Trophoblast cell (in vitro differentiated cells and primary cell): Measurements from ENCODE around the gene TCAF1.

Source experiments
- DNase-seq, 2 donors: peaks; one replicate each; pipeline ENCODE4 v3.0.0-alpha.2; 2016
- H2AFZ ChIP-seq: 2 replicates; pipeline ENCODE4 v1.6.1; 2013; ENCODE audit warnings: low read length, moderate library complexity, mild to moderate bottlenecking; ENCODE audit not compliant: insufficient read depth, poor library complexity
- H2AK5ac ChIP-seq: 2 replicates; pipeline ENCODE4 v1.6.1; 2013; ENCODE audit warnings: mild to moderate bottlenecking, low read length
- H2BK120ac ChIP-seq: 2 replicates; pipeline ENCODE4 v1.6.1; 2013; ENCODE audit warnings: low read length, mild to moderate bottlenecking, moderate library complexity; ENCODE audit not compliant: insufficient read depth, poor library complexity
- H2BK12ac ChIP-seq: 2 replicates; pipeline ENCODE4 v1.6.1; 2013; ENCODE audit warnings: mild to moderate bottlenecking, low read length, moderate library complexity
- H2BK5ac ChIP-seq: 2 replicates; pipeline ENCODE4 v1.6.1; 2013; ENCODE audit warnings: low read length, low read depth, moderate library complexity, mild to moderate bottlenecking; ENCODE audit not compliant: poor library complexity
- H3K14ac ChIP-seq: 2 replicates; pipeline ENCODE4 v1.6.1; 2013; ENCODE audit warnings: mild to moderate bottlenecking, low read length
- H3K18ac ChIP-seq: 2 replicates; pipeline ENCODE4 v1.6.1; 2013; ENCODE audit warnings: mild to moderate bottlenecking, low read length
- H3K23ac ChIP-seq: 2 replicates; pipeline ENCODE4 v1.6.1; 2013; ENCODE audit warnings: low read length
- H3K27ac ChIP-seq: 2 replicates; pipeline ENCODE4 v1.5.1; 2013; ENCODE audit warnings: low read depth, mild to moderate bottlenecking, inconsistent platforms, low read length, moderate library complexity
- H3K27me3 ChIP-seq: 2 replicates; pipeline ENCODE4 v1.6.1; 2013; ENCODE audit warnings: inconsistent platforms, mild to moderate bottlenecking, low read length, moderate library complexity; ENCODE audit not compliant: insufficient read depth
- H3K36me3 ChIP-seq, 2 experiments: 1 replicate in 1 of 2; 2 replicates in 1 of 2; pipeline ENCODE4 v1.6.1; 2013; ENCODE audit warnings: low read length in 2 of 2, mild to moderate bottlenecking in 2 of 2, moderate library complexity in 1 of 2; ENCODE audit not compliant: insufficient read depth in 2 of 2, control insufficient read depth in 1 of 2
- H3K4ac ChIP-seq: 2 replicates; pipeline ENCODE4 v1.6.1; 2013; ENCODE audit warnings: low read depth, mild to moderate bottlenecking, low read length, moderate library complexity
- H3K4me1 ChIP-seq, 2 experiments: 1 replicate in 1 of 2; 2 replicates in 1 of 2; pipeline ENCODE4 v1.6.1; 2013; ENCODE audit warnings: low read length in 2 of 2, mild to moderate bottlenecking in 2 of 2, moderate library complexity in 1 of 2; ENCODE audit not compliant: insufficient read depth in 2 of 2, control insufficient read depth in 1 of 2
- H3K4me2 ChIP-seq: 2 replicates; pipeline ENCODE4 v1.6.1; 2013; ENCODE audit warnings: inconsistent platforms, mild to moderate bottlenecking, low read length, moderate library complexity
- H3K4me3 ChIP-seq: 2 replicates; pipeline ENCODE4 v1.5.1; 2013; ENCODE audit warnings: mild to moderate bottlenecking, low read depth, low read length, inconsistent platforms
- H3K79me1 ChIP-seq: one replicate; pipeline ENCODE4 v1.6.1; 2013; ENCODE audit warnings: low read length
- H3K79me2 ChIP-seq: 2 replicates; pipeline ENCODE4 v1.6.1; 2013; ENCODE audit warnings: low read length, mild to moderate bottlenecking; ENCODE audit not compliant: control insufficient read depth, insufficient read depth, poor library complexity
- H3K9ac ChIP-seq: 2 replicates; pipeline ENCODE4 v1.6.1; 2013; ENCODE audit warnings: mild to moderate bottlenecking, low read length
- H3K9me3 ChIP-seq: 2 replicates; pipeline ENCODE4 v1.6.1; 2013; ENCODE audit warnings: low read depth, mild to moderate bottlenecking, control low read depth, inconsistent platforms, low read length; ENCODE audit not compliant: insufficient read depth
- H4K12ac ChIP-seq: 2 replicates; pipeline ENCODE4 v1.6.1; 2013; ENCODE audit warnings: low read depth, mild to moderate bottlenecking, low read length, moderate library complexity
- H4K8ac ChIP-seq: 2 replicates; pipeline ENCODE4 v1.6.1; 2013; ENCODE audit warnings: low read depth, mild to moderate bottlenecking, low read length, moderate library complexity
- H4K91ac ChIP-seq: one replicate; pipeline ENCODE4 v1.6.1; 2013; ENCODE audit warnings: low read depth, mild to moderate bottlenecking, low read length, moderate library complexity
- WGBS: extraction: QIAGEN DNeasy Blood & Tissue Kit; methylation state at CpG from one replicate; pipeline ENCODE4 v1.1.7; 2013; ENCODE audit warnings: missing lambda C conversion rate; ENCODE audit not compliant: insufficient read length, insufficient coverage; ENCODE audit errors: extremely low coverage; 5-methylcytosine and 5-hydroxymethylcytosine counted together

The TCAF1 gene

GRCh38 chr7:143891457-143891856, 10.5 kb downstream of the TCAF1 start:
- Histone ChIP-seq H4K91ac (no peak overlapping the region), H3K79me2 (no peaks in the 10 kb centered on the region), H3K9ac (no peak overlapping the region), H3K27me3 (no peaks in the 10 kb centered on the region), H4K12ac (no peak overlapping the region), H3K4me3 (no peak overlapping the region), H3K4ac (no peak overlapping the region), H3K4me2 (no peak overlapping the region), H2BK120ac (no peak overlapping the region), H3K4me1 (no peaks in the 10 kb centered on the region), H2BK5ac (no peak overlapping the region), H3K27ac (no peak overlapping the region), H3K23ac (no peak overlapping the region), H4K8ac (no peak overlapping the region), H3K79me1 (no peaks in the 10 kb centered on the region), H3K9me3 (no peaks in the 10 kb centered on the region), H2BK12ac (no peak overlapping the region), H2AFZ (no peak overlapping the region), H3K14ac (no peak overlapping the region), H2AK5ac (no peak overlapping the region), H3K18ac (no peak overlapping the region), H3K36me3 (no peaks in the 10 kb centered on the region)
- no CpG with 5 or more reads among the region's 2 CpGs for WGBS
- no peak for DNase-seq

- Histone ChIP-seq H3K79me2 (no peaks in the 10 kb centered on the region), H3K23ac (no peak overlapping the region), H3K27me3 (no peaks in the 10 kb centered on the region), H4K12ac (no peak overlapping the region), H3K18ac (no peak overlapping the region), H3K27ac (no peak overlapping the region), H2BK12ac (no peak overlapping the region), H3K14ac (no peak overlapping the region), H3K9ac (no peak overlapping the region), H2BK120ac (no peak overlapping the region), H3K4me3 (no peak overlapping the region), H3K79me1 (no peaks in the 10 kb centered on the region), H3K4ac (no peak overlapping the region), H2BK5ac (no peak overlapping the region), H3K4me1 (no peaks in the 10 kb centered on the region), H4K8ac (no peak overlapping the region), H4K91ac (no peak overlapping the region), H2AK5ac (no peak overlapping the region), H3K36me3 (no peaks in the 10 kb centered on the region), H3K4me2 (no peak overlapping the region), H3K9me3 (no peaks in the 10 kb centered on the region), H2AFZ (no peak overlapping the region)
- no CpG with 5 or more reads among the region's 2 CpGs for WGBS
- no peak for DNase-seq
Observed at GRCh38 chr7:143890558-143890957, 11.4 kb downstream of the TCAF1 start.

- Histone ChIP-seq H3K9me3 (no peaks in the 10 kb centered on the region), H2AK5ac (no peak overlapping the region), H2BK12ac (no peak overlapping the region), H3K27me3 (no peaks in the 10 kb centered on the region), H3K4me3 (no peak overlapping the region), H3K14ac (no peak overlapping the region), H3K36me3 (no peaks in the 10 kb centered on the region), H4K91ac (no peak overlapping the region), H3K23ac (no peak overlapping the region), H4K8ac (no peak overlapping the region), H3K27ac (no peak overlapping the region), H3K79me2 (peaks cover 3% of the 10 kb centered on the region), H3K4me1 (no peaks in the 10 kb centered on the region), H3K4ac (no peak overlapping the region), H4K12ac (no peak overlapping the region), H2BK5ac (no peak overlapping the region), H2BK120ac (no peak overlapping the region), H3K9ac (no peak overlapping the region), H3K4me2 (no peak overlapping the region), H3K79me1 (peaks cover 3% of the 10 kb centered on the region), H2AFZ (no peak overlapping the region), H3K18ac (no peak overlapping the region)
- DNase-seq = no peak
- WGBS = 100% methylated on average over 2 of the region's 2 CpGs
Observed at GRCh38 chr7:143889068-143889467, 12.9 kb downstream of the TCAF1 start.

GRCh38 chr7:143886826-143887477, 15.0 kb downstream of the TCAF1 start:
- Histone ChIP-seq H2AFZ (no peak overlapping the region), H3K4me1 (peaks cover 0 to 3% of the 10 kb centered on the region in 2 experiments), H2AK5ac (no peak overlapping the region), H4K91ac (no peak overlapping the region), H4K8ac (no peak overlapping the region), H3K14ac (no peak overlapping the region), H3K36me3 (no peaks in the 10 kb centered on the region), H3K23ac (no peak overlapping the region), H3K79me2 (peaks cover 8% of the 10 kb centered on the region), H3K27me3 (no peaks in the 10 kb centered on the region), H2BK120ac (no peak overlapping the region), H2BK5ac (no peak overlapping the region), H3K9ac (no peak overlapping the region), H3K4ac (peak overlapping the region; percentile 17), H4K12ac (no peak overlapping the region), H3K18ac (no peak overlapping the region), H3K9me3 (no peaks in the 10 kb centered on the region), H3K4me3 (no peak overlapping the region), H3K4me2 (no peak overlapping the region), H3K79me1 (peaks cover 6% of the 10 kb centered on the region), H3K27ac (no peak overlapping the region), H2BK12ac (no peak overlapping the region)
- no peak for DNase-seq
- WGBS = no CpG with 5 or more reads among the region's 6 CpGs
